Measurements from ENCODE around the gene ANXA1. TPM values are rescaled to one million over a fixed set of nuclear protein-coding genes. Genes with fewer than 3 reads are reported as not detected.

ANXA1 gene
- total and polyA plus RNA-seq, 2 donors (not counting 3 experiments of a cell fraction or from before 2014, with no cell fraction given): 403 to 525 TPM

- DNase-seq (ENCODE audit: low read depth, low spot score) (peak; percentile 33), FAIRE-seq (no peak)
- H3K4me1 ChIP-seq (ENCODE audit: control insufficient read depth, extremely low read depth, insufficient read depth, low read length): peaks cover 48% of the 10 kb centered on the region
- no peaks in the 10 kb centered on the region for H3K9me1 ChIP-seq (replicated peaks; ENCODE audit: control insufficient read depth, extremely low read depth, insufficient read depth, low read length)
- peak overlapping the region; percentile 65 for H3K4me2 ChIP-seq (ENCODE audit: insufficient read depth, low read length)
- BruUV-seq (replicated peaks): no TSS peak
- H2AFZ ChIP-seq (ENCODE audit: low read depth, low read length): no peak overlapping the region
- CTCF ChIA-PET: interaction anchor here (0.6 to 1.9 kb wide), 4 partner anchors 10 to 277 kb away, joined by 3 to 7 read pairs (median 4); no protein-coding TSS in a partner anchor
- intact Hi-C loops (cut with micrococcal nuclease) (no loop called here), dilution Hi-C loops (cut with MboI; ENCODE audit: extremely low pct_ligation_motif_present, low sequenced_read_pairs) (no loop called here)
- peaks cover 25% of the 10 kb centered on the region for H3K79me2 ChIP-seq (ENCODE audit: control insufficient read depth, insufficient read depth, low read length)
- peak overlapping the region; percentile 77 for H3K27ac ChIP-seq (ENCODE audit: insufficient read depth, low read depth, low read length)
- H3K9ac ChIP-seq (replicated peaks; ENCODE audit: extremely low read depth, insufficient read depth, low read length): no peak overlapping the region
- no peaks in the 10 kb centered on the region for H4K20me1 ChIP-seq (replicated peaks; ENCODE audit: control insufficient read depth, extremely low read depth, insufficient read depth, low read length)
- H3K36me3 ChIP-seq (ENCODE audit: control insufficient read depth in 2 of 2, extremely low read depth in 1 of 2, insufficient read depth in 2 of 2, low read length in 2 of 2): no peaks in the 10 kb centered on the region
- H3K9me3 ChIP-seq (replicated peaks; ENCODE audit: control insufficient read depth, insufficient read depth, low read length): no peaks in the 10 kb centered on the region
- H3K27me3 ChIP-seq (ENCODE audit: control insufficient read depth in 2 of 2, insufficient read depth in 2 of 2, low read length in 2 of 2): no peaks in the 10 kb centered on the region
- POLR2A ChIA-PET: no interaction called here
- TF ChIP-seq MYC (IDR thresholded peaks at IDR 0.05; ENCODE audit: low read depth, low read length): no peak
- TF ChIP-seq FOS (IDR thresholded peaks at IDR 0.05; ENCODE audit: borderline replicate concordance, insufficient read depth, low read length): no peak
- no peak for TF ChIP-seq JUN (IDR thresholded peaks at IDR 0.05; ENCODE audit: borderline replicate concordance, insufficient read depth, insufficient read length, low read depth)
- TF ChIP-seq EZH2 (IDR thresholded peaks at IDR 0.05; ENCODE audit: borderline replicate concordance, low read depth, low read length, severe bottlenecking): no peak
- no peak for TF ChIP-seq CTCF (IDR thresholded peaks at IDR 0.05; ENCODE audit: extremely low read depth in 1 of 2, insufficient read depth in 1 of 2, low read depth in 1 of 2, low read length in 2 of 2)
- TF ChIP-seq POLR2AphosphoS5 (IDR thresholded peaks at IDR 0.05; ENCODE audit: insufficient read depth, low read depth, low read length): no peak
- no peak for TF ChIP-seq POLR2A (IDR thresholded peaks at IDR 0.05; ENCODE audit: low read depth, low read length)
- TF ChIP-seq MAX (IDR thresholded peaks at IDR 0.05; ENCODE audit: insufficient read depth, insufficient read length): no peak
- no peak for TF ChIP-seq GATA2 (IDR thresholded peaks at IDR 0.05; ENCODE audit: insufficient read depth, insufficient read length, low read depth, low read length)
- no peak overlapping the region for H3K4me3 ChIP-seq (replicated peaks in 1 of 3; ENCODE audit: insufficient read depth in 1 of 3, low read depth in 1 of 3, low read length in 3 of 3)
These were observed 3.2 kb upstream of the ANXA1 start for GRCh38 chr9:73148447-73148937.
